ENCODE results near the gene SCN4A.
"Not testable (repeated sequence)": the region's sequence is repeated elsewhere in the genome, so short reads cannot be mapped to it uniquely, and the experiment has no call there.

Gene SCN4A

GRCh38 chr17:63984651-63985386 lies 12.1 kb upstream of the SCN4A start:
- no peak for DNase-seq (ENCODE audit: low spot score)

DNA sequence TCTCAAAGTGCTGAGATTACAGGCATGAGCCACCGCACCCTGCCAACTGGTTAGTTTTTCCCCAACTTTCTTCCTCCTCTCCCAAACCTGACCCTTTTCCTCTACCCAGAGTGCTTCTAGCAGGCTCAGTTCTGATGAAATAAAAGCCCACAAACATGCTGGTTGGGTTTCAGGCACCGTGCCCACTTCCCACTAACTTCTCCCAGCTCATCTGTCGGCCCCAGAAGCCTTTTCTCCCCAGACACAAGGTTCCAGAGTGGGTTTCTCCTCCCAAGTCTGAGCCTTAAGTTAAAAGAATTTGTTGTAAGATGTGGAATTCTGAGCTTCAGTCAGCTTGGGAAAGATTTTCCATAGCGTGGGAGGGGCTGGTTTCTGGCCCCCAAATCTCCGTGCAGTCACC lies 11.5 kb upstream of the SCN4A start:
- no peak for DNase-seq (ENCODE audit: low spot score)

GRCh38 chr17:63983320-63983719 lies 10.6 kb upstream of the SCN4A start:
- no peak for DNase-seq (ENCODE audit: low spot score)

GRCh38 chr17:63982641-63983040 lies 9.9 kb upstream of the SCN4A start:
- not testable (repeated sequence) for DNase-seq (ENCODE audit: low spot score)

DNA sequence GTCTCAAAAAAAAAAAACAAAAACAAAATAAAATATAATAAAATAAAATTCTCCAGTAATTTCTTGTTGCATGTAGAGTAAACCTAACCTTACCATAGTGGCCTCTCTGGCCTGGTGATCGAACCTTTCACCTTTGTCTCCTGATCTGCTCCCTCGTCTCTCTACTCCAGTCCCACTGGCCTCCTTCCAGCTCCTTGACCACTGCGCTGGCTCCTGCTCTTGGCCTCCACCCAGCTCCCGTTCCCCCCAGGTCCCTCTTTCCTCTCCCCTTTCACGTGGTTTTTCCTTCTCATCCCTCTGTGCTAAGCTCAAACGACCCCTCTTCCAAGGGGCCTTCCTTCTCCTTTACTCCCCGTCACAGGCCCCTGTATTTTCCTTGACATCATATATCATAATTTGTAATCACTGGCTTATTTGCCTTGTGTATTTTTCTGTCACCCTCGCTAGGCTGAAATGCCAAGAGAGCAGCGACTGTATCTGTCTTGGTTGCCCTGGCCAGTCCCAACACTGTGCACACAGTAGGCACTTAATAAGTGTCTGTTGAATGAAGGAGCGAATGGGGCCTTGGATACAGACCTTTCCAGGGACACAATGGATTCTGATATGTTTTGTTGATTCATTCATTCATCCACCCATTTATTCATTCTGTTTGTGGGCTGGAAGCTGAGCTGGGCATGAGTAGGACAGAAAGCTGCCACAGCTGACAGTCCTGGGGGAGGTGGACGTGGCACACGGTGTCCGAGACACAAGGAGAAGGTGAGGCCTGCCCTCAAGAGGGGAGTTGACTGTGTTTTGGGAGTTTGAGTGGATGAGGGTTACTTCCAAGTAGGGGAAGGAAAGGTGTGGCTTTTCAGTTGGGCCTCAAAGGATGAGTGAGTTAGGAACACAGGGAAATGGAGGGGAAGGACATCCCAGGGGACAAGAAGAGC lies 5.8 kb upstream of the SCN4A start:
- no peak for DNase-seq (ENCODE audit: low spot score)

DNA sequence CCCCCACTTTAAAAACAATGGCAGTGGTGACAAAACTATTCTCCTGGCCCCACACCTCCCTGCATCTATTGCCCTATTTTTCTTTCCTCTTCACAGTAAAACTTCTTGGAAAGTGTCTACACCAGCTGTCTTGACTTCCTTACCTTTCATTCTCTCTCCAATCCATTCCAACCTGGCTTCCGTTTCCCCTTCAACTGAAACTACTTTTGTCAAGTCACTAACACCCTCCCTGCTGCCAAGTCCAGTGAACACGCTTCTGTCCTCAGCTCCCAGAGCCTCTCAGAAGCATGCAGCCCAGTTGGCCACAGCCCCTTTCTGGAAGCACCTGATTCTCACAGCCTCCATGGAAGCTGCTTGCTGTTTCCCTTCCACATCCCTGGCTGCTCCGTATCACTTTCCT lies 4.0 kb upstream of the SCN4A start:
- no peak for DNase-seq (ENCODE audit: low spot score)

DNA sequence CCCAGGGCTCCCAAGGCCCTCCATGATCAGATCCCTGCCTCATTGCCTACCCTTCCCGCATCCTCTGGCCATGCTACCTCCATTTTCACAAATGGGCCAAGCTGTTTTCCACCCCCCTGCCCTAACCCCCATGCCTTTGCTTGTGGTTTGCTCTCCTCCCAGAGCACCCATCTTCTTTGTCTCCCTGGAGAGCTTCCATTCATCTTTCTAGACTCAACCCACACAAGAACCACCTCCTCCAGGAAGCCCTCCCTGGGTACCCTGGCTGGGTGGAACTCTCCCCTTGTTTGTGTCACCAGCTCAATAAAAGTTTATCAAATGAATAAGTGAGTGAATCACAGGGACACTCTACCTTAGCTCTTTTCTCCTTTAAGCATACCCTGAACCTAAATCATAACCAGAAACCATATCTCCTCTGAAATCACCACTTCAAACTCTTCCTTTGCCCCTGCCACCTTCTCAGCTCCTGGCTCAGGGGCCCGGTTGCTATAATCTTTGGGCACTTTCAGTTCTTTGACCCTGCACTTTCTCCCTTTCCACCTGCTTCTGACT lies 2.9 kb upstream of the SCN4A start:
- no peak for DNase-seq (ENCODE audit: low spot score)

- no peak for DNase-seq (ENCODE audit: low spot score)
These were observed 2.0 kb upstream of the SCN4A start for GRCh38 chr17:63974594-63975192.

GRCh38 chr17:63973930-63974593 lies 1.3 kb upstream of the SCN4A start:
- no peak for DNase-seq (ENCODE audit: low spot score)

DNA sequence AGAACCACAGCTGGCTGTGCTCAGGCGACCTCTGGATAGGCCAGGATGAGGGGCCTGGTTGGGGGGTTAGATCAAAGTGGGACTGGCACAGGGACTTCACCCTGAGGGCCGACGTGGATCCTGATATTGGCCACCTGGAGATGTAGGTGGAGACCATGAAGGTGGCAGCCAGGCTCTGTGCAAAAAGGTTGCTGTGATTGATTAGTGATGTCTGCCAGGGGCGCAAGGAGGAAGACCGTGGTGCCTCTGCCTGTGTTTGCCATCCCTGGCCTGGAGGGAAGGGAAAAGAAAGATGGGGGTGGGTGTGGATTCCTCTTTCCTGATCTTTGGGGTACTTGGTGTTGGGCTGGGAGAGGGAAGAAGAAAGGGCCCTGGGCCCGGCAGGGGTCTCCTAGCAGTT lies 529 bp upstream of the SCN4A start:
- DNase-seq (ENCODE audit: low spot score): no peak

DNA sequence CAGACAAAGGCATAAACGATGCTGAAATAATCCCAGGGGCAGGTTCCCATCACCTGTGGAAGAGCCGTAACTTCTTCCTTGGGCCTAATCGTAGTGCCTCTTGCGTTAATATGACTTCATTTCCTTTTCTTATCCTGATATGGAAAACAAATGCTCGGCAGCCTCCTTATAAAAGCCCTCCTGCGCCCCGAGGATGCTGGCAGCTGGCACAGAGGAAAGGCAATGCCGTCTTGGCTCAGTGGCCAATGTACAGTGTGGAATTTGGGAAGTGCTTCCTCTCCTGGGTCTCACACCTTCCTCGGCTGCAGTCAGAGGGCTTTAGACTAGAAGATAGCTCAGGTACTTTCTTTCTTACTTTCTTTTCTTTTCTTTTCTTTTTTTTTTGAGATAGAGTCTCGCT lies 3.4 kb downstream of the SCN4A start:
- DNase-seq (ENCODE audit: low spot score): no peak

DNA sequence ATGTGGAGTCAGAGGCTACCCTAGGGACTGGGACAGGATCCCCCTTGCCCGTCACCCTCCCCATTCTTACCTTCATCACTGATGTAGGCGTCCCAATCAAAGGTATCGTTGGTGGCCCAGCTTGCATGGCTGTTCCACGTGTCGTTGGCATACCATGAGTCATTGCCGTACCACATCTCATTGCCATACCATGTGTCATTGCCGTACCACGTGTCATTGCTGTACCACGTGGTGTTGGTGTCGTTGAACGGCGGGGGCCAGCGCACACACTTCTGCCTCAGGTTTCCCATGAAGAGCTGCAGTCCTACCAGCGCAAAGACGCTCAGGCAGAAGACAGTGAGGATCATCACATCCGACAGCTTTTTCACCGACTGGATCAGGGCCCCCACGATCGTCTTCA lies 4.8 kb downstream of the SCN4A start:
- DNase-seq (ENCODE audit: low spot score): no peak

GRCh38 chr17:63966646-63967264 lies 6.0 kb downstream of the SCN4A start:
- no peak for DNase-seq (ENCODE audit: low spot score)

DNA sequence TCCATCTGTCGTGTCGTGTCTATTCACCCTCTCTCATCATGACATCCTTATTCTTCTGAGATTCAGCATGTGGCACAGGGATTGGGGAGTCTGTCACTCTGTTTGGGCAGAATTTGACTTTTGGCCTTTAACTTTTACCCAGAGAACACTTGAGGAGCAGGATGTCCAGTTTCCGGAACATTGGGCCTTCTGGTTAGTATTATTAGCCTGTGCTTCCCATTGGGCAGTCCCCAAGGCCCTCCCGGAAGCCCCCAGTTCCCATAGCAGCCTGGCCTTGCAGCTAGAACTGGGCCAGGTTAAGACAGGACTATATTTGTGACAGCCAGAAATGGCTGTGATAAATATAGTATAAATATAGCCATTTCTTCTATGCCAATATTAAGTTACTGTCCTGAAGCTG lies 9.6 kb downstream of the SCN4A start:
- no peak for DNase-seq (ENCODE audit: low spot score)

GRCh38 chr17:63962298-63962744 lies 10.4 kb downstream of the SCN4A start:
- DNase-seq (ENCODE audit: low spot score): no peak

- peak; percentile 67 for DNase-seq (ENCODE audit: low spot score)
These were observed 11.1 kb downstream of the SCN4A start for GRCh38 chr17:63961355-63962212.

DNA sequence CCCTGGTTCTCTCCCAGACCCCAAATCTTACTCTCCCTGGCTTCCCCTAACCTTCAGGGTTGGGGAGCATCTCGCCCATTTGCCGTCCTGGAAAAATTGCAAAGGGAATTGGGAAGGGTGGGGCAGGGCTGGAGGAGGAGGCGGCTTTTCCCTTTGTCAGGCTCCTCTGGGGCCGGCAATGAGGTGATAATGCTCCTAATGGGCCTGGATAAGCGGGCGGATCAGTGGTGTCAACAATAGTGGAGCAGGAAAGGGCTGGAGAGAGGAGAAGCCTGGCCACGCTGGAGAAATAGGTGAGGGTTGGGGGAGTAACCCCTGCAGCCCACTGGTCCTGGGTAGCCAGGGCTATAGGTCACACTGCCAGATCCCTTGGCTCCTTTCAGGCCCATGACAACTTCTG lies 12.3 kb downstream of the SCN4A start:
- no peak for DNase-seq (ENCODE audit: low spot score)

- no peak for DNase-seq (ENCODE audit: low spot score)
These were observed 12.7 kb downstream of the SCN4A start for GRCh38 chr17:63960006-63960405.

DNA sequence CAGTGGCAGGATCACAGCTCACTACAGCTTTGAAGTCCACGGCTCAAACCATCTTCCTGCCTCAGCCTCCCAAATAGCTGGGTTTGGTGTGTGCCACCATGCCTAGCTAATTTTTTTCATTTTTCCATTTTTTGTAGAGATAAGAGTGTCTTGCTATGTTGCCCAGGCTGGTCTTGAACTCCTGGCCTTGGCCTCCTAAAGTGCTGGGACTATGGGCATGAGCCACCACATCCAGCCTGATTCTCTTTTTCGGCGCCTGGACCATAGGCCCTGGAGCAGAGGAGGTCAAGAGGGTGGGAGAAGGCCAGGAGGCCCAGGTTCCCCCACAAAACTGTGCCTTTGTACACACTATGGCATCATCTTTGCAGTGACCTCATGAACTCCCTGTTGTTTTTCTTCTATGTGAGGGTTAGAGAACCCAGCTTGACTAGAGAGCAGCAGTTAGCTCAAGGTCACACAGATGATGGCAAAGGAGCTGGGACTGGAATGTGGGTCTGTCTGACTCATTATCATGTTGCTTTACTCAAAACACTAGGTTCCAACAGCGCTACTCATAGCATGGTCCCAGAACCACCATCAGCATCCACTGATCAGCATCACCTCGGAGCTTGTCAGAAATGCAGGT lies 16.3 kb downstream of the SCN4A start:
- no peak for DNase-seq (ENCODE audit: low spot score)

DNA sequence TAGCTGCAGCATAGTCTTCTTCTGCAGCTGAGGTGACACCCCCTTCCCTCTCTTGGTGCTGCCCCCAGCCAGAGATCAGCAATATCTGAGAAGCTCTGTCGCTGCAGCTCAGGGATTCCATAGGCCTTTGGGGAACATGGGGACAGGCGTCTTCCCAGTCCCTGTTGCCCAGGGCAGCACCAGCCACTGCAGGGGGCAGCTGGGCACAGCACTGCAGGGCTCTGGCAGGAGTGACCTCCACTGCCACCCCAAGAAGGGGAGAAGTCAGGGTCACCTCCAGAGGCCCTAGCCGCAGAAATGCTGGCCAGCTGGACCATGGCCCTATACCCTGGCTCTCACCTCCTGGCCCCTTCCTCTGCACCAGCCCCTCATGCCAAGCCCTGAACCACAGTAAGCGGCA lies 16.9 kb downstream of the SCN4A start:
- DNase-seq (ENCODE audit: low spot score): no peak
